PC-3 (cell line): ENCODE data around the gene VPS33A.

ENCODE experiments used
- EZH2 ChIP-seq: fragments of 300-600 bp; sonication (generic); IDR thresholded peaks from one replicate; pipeline ENCODE4 v1.6.1; 2017; ENCODE audit warnings: antibody characterized with exemption, mild to moderate bottlenecking, low read length; ENCODE audit not compliant: unreplicated experiment
- TF ChIP-seq, protein P1 (sequence below): fragments of 300-600 bp; sonication (generic); conservative IDR thresholded peaks from 2 replicates; pipeline ENCODE4 v1.5.1; 2017; ENCODE audit warnings: antibody characterized with exemption, low read depth, mild to moderate bottlenecking, low read length

DNA sequence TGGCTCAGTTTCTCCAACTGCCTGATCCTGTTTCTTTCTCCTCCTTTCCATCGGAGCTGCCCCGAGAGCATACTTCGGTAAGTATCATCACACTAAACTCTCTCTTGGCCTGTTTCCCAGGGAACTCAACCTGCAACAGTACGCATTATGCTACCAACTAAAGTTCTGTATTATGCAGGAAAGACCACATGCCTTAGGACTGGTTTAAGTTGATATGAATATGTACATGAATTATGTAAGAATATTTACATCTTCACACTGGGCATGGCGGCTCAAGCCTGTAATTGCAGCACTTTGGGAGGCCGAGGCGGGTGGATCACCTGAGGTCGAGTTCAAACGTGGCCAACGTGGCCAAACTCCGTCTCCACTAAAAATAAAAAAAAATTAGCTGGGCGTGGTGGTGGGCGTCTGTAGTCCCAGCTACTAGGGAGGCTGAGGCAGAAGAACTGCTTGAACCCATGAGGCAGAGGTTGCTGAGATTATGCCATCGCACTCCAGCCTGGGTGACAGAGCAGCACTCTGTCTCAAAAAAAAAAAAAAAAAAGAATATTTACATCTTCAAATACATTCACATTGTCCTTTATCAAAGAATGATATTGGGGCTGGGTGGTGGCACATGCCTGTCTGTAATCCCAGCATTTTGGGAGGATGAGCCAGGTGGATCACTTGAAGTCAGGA, 31.9 kb upstream of the VPS33A start:
- TF ChIP-seq EZH2, result no peak
- TF ChIP-seq, protein P1, sequence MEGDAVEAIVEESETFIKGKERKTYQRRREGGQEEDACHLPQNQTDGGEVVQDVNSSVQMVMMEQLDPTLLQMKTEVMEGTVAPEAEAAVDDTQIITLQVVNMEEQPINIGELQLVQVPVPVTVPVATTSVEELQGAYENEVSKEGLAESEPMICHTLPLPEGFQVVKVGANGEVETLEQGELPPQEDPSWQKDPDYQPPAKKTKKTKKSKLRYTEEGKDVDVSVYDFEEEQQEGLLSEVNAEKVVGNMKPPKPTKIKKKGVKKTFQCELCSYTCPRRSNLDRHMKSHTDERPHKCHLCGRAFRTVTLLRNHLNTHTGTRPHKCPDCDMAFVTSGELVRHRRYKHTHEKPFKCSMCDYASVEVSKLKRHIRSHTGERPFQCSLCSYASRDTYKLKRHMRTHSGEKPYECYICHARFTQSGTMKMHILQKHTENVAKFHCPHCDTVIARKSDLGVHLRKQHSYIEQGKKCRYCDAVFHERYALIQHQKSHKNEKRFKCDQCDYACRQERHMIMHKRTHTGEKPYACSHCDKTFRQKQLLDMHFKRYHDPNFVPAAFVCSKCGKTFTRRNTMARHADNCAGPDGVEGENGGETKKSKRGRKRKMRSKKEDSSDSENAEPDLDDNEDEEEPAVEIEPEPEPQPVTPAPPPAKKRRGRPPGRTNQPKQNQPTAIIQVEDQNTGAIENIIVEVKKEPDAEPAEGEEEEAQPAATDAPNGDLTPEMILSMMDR, result no peak
